PC-3 (cell line): ENCODE results near the gene SLC6A17. TPM values are rescaled to one million over a fixed set of nuclear protein-coding genes. Genes with fewer than 3 reads are reported as not detected.

Experiments used
- ATAC-seq: fragments of 200-7000 bp; cut with Tn5 transposase; 2 replicates; pipeline ENCODE4 v1.9.1; 2020; ENCODE audit warnings: mild to moderate bottlenecking, moderate library complexity
- BruUV-seq: library from RNA; stranded (reverse); fragments of 400-500 nt; replicated peaks from 2 replicates; lab custom pipeline; 2021; lab: Mats Ljungman, UMichigan
- CTCF ChIA-PET: fragments of 300-600 bp; sonication (Branson Sonifier 250); formaldehyde crosslinking; loops from one replicate; lab custom pipeline; 2022; ENCODE audit warnings: antibody characterized with exemption; lab: Charles Lee
- POLR2A ChIA-PET: fragments of 300-600 bp; sonication (Branson Sonifier 250); formaldehyde crosslinking; loops from one replicate; lab custom pipeline; 2022; ENCODE audit warnings: antibody characterized with exemption; ENCODE audit not compliant: unreplicated experiment; lab: Charles Lee
- DNase-seq: peaks from one replicate; pipeline ENCODE4 v3.0.0-alpha.2; 2015
- H2AFZ ChIP-seq: fragments of 300-600 bp; sonication (generic); 2 replicates; pipeline ENCODE4 v1.6.0; 2016; ENCODE audit warnings: antibody characterized with exemption, low read length
- H3F3A ChIP-seq: fragments of 300-600 bp; sonication (generic); one replicate; pipeline ENCODE4 v1.6.0; 2017; ENCODE audit warnings: antibody characterized with exemption, low read length, control low read depth, mild to moderate bottlenecking; ENCODE audit not compliant: unreplicated experiment
- H3K27ac ChIP-seq: fragments of 300-600 bp; sonication (generic); 2 replicates; pipeline ENCODE4 v1.5.1; 2016; ENCODE audit warnings: mild to moderate bottlenecking, low read length
- H3K27me3 ChIP-seq: fragments of 300-600 bp; sonication (generic); 2 replicates; pipeline ENCODE4 v1.6.1; 2016; ENCODE audit warnings: low read length, mixed read lengths
- H3K36me3 ChIP-seq: fragments of 300-600 bp; sonication (generic); 2 replicates; pipeline ENCODE4 v1.6.1; 2016; ENCODE audit warnings: low read depth, mixed run types, low read length, mixed read lengths
- H3K4me1 ChIP-seq: fragments of 300-600 bp; sonication (generic); 2 replicates; pipeline ENCODE4 v1.5.1; 2016; ENCODE audit warnings: low read length; ENCODE audit not compliant: insufficient read depth
- H3K4me2 ChIP-seq: fragments of 300-600 bp; sonication (generic); 2 replicates; pipeline ENCODE4 v1.6.0; 2016; ENCODE audit warnings: low read length
- H3K4me3 ChIP-seq: fragments of 300-600 bp; sonication (generic); 2 replicates; pipeline ENCODE4 v1.5.1; 2016; ENCODE audit warnings: mild to moderate bottlenecking, low read length, mixed read lengths
- H3K79me2 ChIP-seq: fragments of 300-600 bp; sonication (generic); 2 replicates; pipeline ENCODE4 v1.6.1; 2017; ENCODE audit warnings: low read length, mixed read lengths
- H3K9ac ChIP-seq: fragments of 300-600 bp; sonication (generic); 2 replicates; pipeline ENCODE4 v1.6.0; 2016; ENCODE audit warnings: mild to moderate bottlenecking, low read length
- H3K9me2 ChIP-seq: fragments of 300-600 bp; sonication (generic); replicated peaks from 2 replicates; pipeline ENCODE4 v1.6.1; 2016; ENCODE audit warnings: mixed run types, low read length, mixed read lengths
- H3K9me3 ChIP-seq: fragments of 300-600 bp; sonication (generic); 2 replicates; pipeline ENCODE4 v1.6.1; 2016; ENCODE audit warnings: low read length, mixed read lengths
- H4K20me1 ChIP-seq: fragments of 300-600 bp; sonication (generic); 2 replicates; pipeline ENCODE4 v1.6.1; 2016; ENCODE audit warnings: low read length, mixed read lengths
- EZH2 ChIP-seq: fragments of 300-600 bp; sonication (generic); IDR thresholded peaks from one replicate; pipeline ENCODE4 v1.6.1; 2017; ENCODE audit warnings: antibody characterized with exemption, mild to moderate bottlenecking, low read length; ENCODE audit not compliant: unreplicated experiment
- EZH2phosphoT487 ChIP-seq: fragments of 300-600 bp; sonication (generic); IDR thresholded peaks from 2 replicates; pipeline ENCODE4 v1.6.1; 2018; ENCODE audit warnings: mild to moderate bottlenecking, antibody characterized with exemption, low read length, borderline replicate concordance
- intact Hi-C: fragments of 100-400 bp; cut with micrococcal nuclease; formaldehyde crosslinking; loops from 2 replicates; pipeline ENCODE4 v1.9.0; 2023
- total RNA-seq: library from RNA; depleted of rRNA; stranded (reverse); fragments of >200 nt; gene quantifications from 2 replicates; pipeline ENCODE4 v1.2.3, GENCODE V29; 2014
- TF ChIP-seq, protein P1 (sequence below): fragments of 300-600 bp; sonication (generic); conservative IDR thresholded peaks from 2 replicates; pipeline ENCODE4 v1.5.1; 2017; ENCODE audit warnings: antibody characterized with exemption, low read depth, mild to moderate bottlenecking, low read length

The SLC6A17 gene
- total RNA-seq, 1 experiment from 2014 or later, result not detected

DNA sequence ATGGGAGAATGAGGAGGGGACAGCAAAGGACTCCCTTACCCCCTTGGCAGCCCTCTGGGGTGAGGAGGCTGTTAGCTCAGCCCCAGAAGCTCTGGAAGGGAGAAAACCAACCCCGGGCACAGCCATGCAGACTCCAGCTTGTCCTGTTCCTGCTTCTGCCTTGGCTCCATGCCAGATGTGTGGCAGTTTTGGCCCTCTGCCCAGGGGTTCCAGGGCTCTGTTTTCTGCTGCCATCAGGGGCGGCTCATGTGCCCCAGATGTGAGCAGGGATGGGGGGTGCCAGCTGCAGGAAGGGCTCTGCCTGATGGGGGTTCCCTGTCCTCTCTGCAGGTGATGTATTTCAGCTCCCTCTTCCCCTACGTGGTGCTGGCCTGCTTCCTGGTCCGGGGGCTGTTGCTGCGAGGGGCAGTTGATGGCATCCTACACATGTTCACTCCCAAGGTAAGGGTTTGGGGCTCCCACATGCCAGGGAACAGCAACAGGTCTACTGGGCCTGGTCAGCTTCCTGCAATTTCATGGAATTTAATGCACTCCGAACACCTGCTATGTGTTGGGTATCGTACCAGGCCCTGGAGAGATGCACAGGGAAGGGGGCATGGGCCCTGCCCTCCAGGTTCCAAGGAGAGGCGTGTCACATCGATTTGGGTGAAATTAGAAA is 26.1 kb downstream of the SLC6A17 start:
- H3K27ac ChIP-seq, result no peak overlapping the region
- no peaks in the 10 kb centered on the region for H3K36me3 ChIP-seq
- CTCF ChIA-PET, result no interaction called here
- no peaks in the 10 kb centered on the region for H3K9me2 ChIP-seq
- intact Hi-C loops, result no loop called here
- no peaks in the 10 kb centered on the region for H3F3A ChIP-seq
- TF ChIP-seq, protein P1, sequence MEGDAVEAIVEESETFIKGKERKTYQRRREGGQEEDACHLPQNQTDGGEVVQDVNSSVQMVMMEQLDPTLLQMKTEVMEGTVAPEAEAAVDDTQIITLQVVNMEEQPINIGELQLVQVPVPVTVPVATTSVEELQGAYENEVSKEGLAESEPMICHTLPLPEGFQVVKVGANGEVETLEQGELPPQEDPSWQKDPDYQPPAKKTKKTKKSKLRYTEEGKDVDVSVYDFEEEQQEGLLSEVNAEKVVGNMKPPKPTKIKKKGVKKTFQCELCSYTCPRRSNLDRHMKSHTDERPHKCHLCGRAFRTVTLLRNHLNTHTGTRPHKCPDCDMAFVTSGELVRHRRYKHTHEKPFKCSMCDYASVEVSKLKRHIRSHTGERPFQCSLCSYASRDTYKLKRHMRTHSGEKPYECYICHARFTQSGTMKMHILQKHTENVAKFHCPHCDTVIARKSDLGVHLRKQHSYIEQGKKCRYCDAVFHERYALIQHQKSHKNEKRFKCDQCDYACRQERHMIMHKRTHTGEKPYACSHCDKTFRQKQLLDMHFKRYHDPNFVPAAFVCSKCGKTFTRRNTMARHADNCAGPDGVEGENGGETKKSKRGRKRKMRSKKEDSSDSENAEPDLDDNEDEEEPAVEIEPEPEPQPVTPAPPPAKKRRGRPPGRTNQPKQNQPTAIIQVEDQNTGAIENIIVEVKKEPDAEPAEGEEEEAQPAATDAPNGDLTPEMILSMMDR, result no peak
- TF ChIP-seq EZH2 (no peak), EZH2phosphoT487 (no peak)
- H3K4me3 ChIP-seq, result no peak overlapping the region
- ATAC-seq (no peak), DNase-seq (no peak)
- no peaks in the 10 kb centered on the region for H3K79me2 ChIP-seq
- H3K4me2 ChIP-seq, result no peak overlapping the region
- no peak overlapping the region for H2AFZ ChIP-seq
- POLR2A ChIA-PET, result no interaction called here
- H4K20me1 ChIP-seq, result no peaks in the 10 kb centered on the region
- no peaks in the 10 kb centered on the region for H3K9me3 ChIP-seq
- no peak overlapping the region for H3K9ac ChIP-seq
- H3K4me1 ChIP-seq, result no peaks in the 10 kb centered on the region
- peaks cover 49% of the 10 kb centered on the region for H3K27me3 ChIP-seq
- BruUV-seq, result no TSS peak

DNA sequence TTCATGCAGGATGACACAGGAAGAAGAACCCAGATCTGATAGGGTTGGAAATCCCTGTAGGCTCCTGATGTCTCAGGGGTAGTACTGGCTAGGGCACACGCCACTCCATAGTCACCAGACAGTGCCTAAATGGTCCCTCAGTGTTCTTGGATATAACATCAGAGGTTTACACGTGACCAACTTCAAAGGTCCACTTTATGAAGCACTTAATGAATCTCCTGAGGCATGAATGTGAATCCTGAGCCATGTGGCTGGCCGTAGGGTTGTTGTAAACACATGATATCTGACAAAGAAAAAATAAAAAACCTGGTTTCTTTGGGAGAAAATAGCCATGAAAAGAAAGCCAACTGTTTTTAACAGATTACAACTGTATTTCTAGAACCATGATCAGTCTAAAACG is 27.5 kb downstream of the SLC6A17 start:
- Histone ChIP-seq H3K9me2 (no peaks in the 10 kb centered on the region), H3F3A (no peaks in the 10 kb centered on the region), H3K4me1 (no peaks in the 10 kb centered on the region), H3K9me3 (no peaks in the 10 kb centered on the region), H4K20me1 (no peaks in the 10 kb centered on the region), H3K27ac (no peak overlapping the region), H2AFZ (no peak overlapping the region), H3K79me2 (no peaks in the 10 kb centered on the region), H3K4me3 (no peak overlapping the region), H3K27me3 (peaks cover 49% of the 10 kb centered on the region), H3K4me2 (no peak overlapping the region), H3K36me3 (no peaks in the 10 kb centered on the region), H3K9ac (no peak overlapping the region)
- intact Hi-C loops, result no loop called here
- POLR2A ChIA-PET, result no interaction called here
- TF ChIP-seq EZH2phosphoT487 (no peak), EZH2 (no peak)
- TF ChIP-seq, protein P1, result no peak
- ATAC-seq (no peak), DNase-seq (no peak)
- BruUV-seq, result no TSS peak
- CTCF ChIA-PET, result no interaction called here

DNA sequence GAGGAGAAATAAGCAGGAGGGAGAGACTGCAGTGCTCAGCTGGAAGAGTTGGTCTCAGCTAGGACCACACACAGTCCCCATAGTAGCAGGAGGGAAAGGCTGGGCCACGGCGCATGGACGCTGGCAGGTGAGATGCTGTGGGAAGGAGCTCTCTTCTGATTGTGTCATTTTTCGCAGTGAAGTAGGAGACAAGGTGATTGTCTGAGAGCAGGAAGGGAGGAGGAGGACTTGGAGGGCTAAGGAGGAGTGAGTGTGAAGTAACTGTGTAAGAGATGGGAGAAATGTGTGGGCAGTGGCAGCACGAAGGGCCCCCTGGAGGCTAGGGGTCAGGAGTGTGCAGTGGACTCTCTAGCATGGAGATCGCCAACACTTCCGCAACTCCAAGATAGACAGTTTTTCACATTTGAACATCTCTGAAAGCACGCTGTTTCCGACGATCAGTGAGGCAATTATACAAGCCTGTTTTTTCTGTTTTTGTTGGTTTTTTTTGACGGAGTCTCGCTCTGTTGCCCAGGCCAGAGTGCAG is 33.4 kb downstream of the SLC6A17 start:
- ChIA-PET CTCF (no interaction called here), POLR2A (no interaction called here)
- Histone ChIP-seq H3K9me2 (no peaks in the 10 kb centered on the region), H3K4me1 (peaks cover 17% of the 10 kb centered on the region), H4K20me1 (no peaks in the 10 kb centered on the region), H3K4me3 (no peak overlapping the region), H3K4me2 (no peak overlapping the region), H3K27ac (no peak overlapping the region), H3K9ac (no peak overlapping the region), H3K9me3 (no peaks in the 10 kb centered on the region), H3K79me2 (no peaks in the 10 kb centered on the region), H3K27me3 (peaks cover 43% of the 10 kb centered on the region), H3K36me3 (no peaks in the 10 kb centered on the region), H3F3A (no peaks in the 10 kb centered on the region), H2AFZ (no peak overlapping the region)
- no peak for TF ChIP-seq EZH2phosphoT487
- TF ChIP-seq, protein P1, result no peak
- ATAC-seq (no peak), DNase-seq (no peak)
- intact Hi-C loops, result no loop called here
- no TSS peak for BruUV-seq
